WTC11 (cell line): ENCODE results near the gene ZNF526. TPM values are rescaled to one million over a fixed set of nuclear protein-coding genes. Genes with fewer than 3 reads are reported as not detected.

Experiments
- ATF1 ChIP-seq: sonication (generic); formaldehyde crosslinking; IDR thresholded peaks from 2 replicates; pipeline ENCODE4 v1.8.1; 2023; ENCODE audit warnings: mild to moderate bottlenecking, moderate library complexity, missing genetic modification reagents
- CBFB ChIP-seq: sonication (generic); formaldehyde crosslinking; IDR thresholded peaks from 2 replicates; pipeline ENCODE4 v1.8.1; 2022; ENCODE audit warnings: mild to moderate bottlenecking, low read depth, missing genetic modification reagents
- CREB1 ChIP-seq: sonication (generic); formaldehyde crosslinking; IDR thresholded peaks from 2 replicates; pipeline ENCODE4 v1.8.0; 2023; ENCODE audit warnings: mild to moderate bottlenecking, missing genetic modification reagents
- CREM ChIP-seq: sonication (generic); formaldehyde crosslinking; IDR thresholded peaks from 2 replicates; pipeline ENCODE4 v1.8.1; 2022; ENCODE audit warnings: mild to moderate bottlenecking, missing genetic modification reagents, moderate library complexity
- ELF4 ChIP-seq: sonication (generic); formaldehyde crosslinking; IDR thresholded peaks from 2 replicates; pipeline ENCODE4 v1.8.1; 2022; ENCODE audit warnings: low read depth, mild to moderate bottlenecking, moderate library complexity, missing genetic modification reagents
- ETV6 ChIP-seq: sonication (generic); formaldehyde crosslinking; IDR thresholded peaks from 2 replicates; pipeline ENCODE4 v1.8.1; 2022; ENCODE audit warnings: mild to moderate bottlenecking, missing genetic modification reagents
- FOXK1 ChIP-seq: sonication (generic); formaldehyde crosslinking; IDR thresholded peaks from 2 replicates; pipeline ENCODE4 v1.8.0; 2022; ENCODE audit warnings: mild to moderate bottlenecking, moderate library complexity, missing genetic modification reagents
- IRF2 ChIP-seq: sonication (generic); formaldehyde crosslinking; IDR thresholded peaks from 2 replicates; pipeline ENCODE4 v1.8.0; 2022; ENCODE audit warnings: low read depth, missing genetic modification reagents, borderline replicate concordance
- JUN ChIP-seq: sonication (generic); formaldehyde crosslinking; IDR thresholded peaks from 2 replicates; pipeline ENCODE4 v1.8.0; 2023; ENCODE audit warnings: mild to moderate bottlenecking, missing genetic modification reagents
- MYBL2 ChIP-seq: sonication (generic); formaldehyde crosslinking; IDR thresholded peaks from 2 replicates; pipeline ENCODE4 v1.8.1; 2023; ENCODE audit warnings: mild to moderate bottlenecking, moderate library complexity, missing genetic modification reagents
- NFATC4 ChIP-seq: fragments of 250-450 bp; sonication (Bioruptor Pico); IDR thresholded peaks from 2 replicates; pipeline ENCODE4 v1.9.0; 2021; ENCODE audit warnings: mild to moderate bottlenecking
- NR1H2 ChIP-seq: sonication (generic); formaldehyde crosslinking; IDR thresholded peaks from 2 replicates; pipeline ENCODE4 v1.9.0; 2021; ENCODE audit warnings: mild to moderate bottlenecking, moderate library complexity, missing genetic modification reagents
- NR3C1 ChIP-seq: sonication (generic); formaldehyde crosslinking; conservative IDR thresholded peaks from 2 replicates; pipeline ENCODE4 v1.8.1; 2023; ENCODE audit warnings: low read depth, mild to moderate bottlenecking, missing genetic modification reagents
- OVOL2 ChIP-seq: fragments of 250-450 bp; sonication (Bioruptor Pico); IDR thresholded peaks from 2 replicates; pipeline ENCODE4 v1.9.0; 2021; ENCODE audit warnings: mild to moderate bottlenecking, borderline replicate concordance
- PRRX2 ChIP-seq: fragments of 250-450 bp; sonication (Bioruptor Pico); IDR thresholded peaks from 2 replicates; pipeline ENCODE4 v1.8.0; 2021; ENCODE audit warnings: mild to moderate bottlenecking
- RELA ChIP-seq: sonication (generic); formaldehyde crosslinking; IDR thresholded peaks from 2 replicates; pipeline ENCODE4 v1.8.1; 2022; ENCODE audit warnings: missing genetic modification reagents, mild to moderate bottlenecking, borderline replicate concordance
- RORB ChIP-seq: fragments of 250-450 bp; sonication (Bioruptor Pico); IDR thresholded peaks from 2 replicates; pipeline ENCODE4 v1.9.0; 2021; ENCODE audit warnings: mild to moderate bottlenecking
- SMAD4 ChIP-seq: sonication (generic); formaldehyde crosslinking; IDR thresholded peaks from 2 replicates; pipeline ENCODE4 v1.8.0; 2022; ENCODE audit warnings: mild to moderate bottlenecking, missing genetic modification reagents
- SOX15 ChIP-seq: fragments of 250-450 bp; sonication (Bioruptor Pico); IDR thresholded peaks from 2 replicates; pipeline ENCODE4 v1.9.0; 2021; ENCODE audit warnings: mild to moderate bottlenecking
- SP1 ChIP-seq: sonication (generic); formaldehyde crosslinking; conservative IDR thresholded peaks from 2 replicates; pipeline ENCODE4 v1.8.1; 2022; ENCODE audit warnings: missing genetic modification reagents
- ZBTB21 ChIP-seq: sonication (generic); formaldehyde crosslinking; IDR thresholded peaks from 2 replicates; pipeline ENCODE4 v1.8.1; 2023; ENCODE audit warnings: mild to moderate bottlenecking, missing genetic modification reagents, borderline replicate concordance
- ZNF121 ChIP-seq: sonication (generic); formaldehyde crosslinking; IDR thresholded peaks from 2 replicates; pipeline ENCODE4 v1.8.0; 2023; ENCODE audit warnings: missing genetic modification reagents
- ZNF232 ChIP-seq: sonication (generic); formaldehyde crosslinking; IDR thresholded peaks from 2 replicates; pipeline ENCODE4 v1.8.0; 2022; ENCODE audit warnings: mild to moderate bottlenecking, missing genetic modification reagents
- ZNF416 ChIP-seq: fragments of 250-450 bp; sonication (Bioruptor Pico); IDR thresholded peaks from 2 replicates; pipeline ENCODE4 v1.9.0; 2021; ENCODE audit warnings: mild to moderate bottlenecking, inconsistent platforms
- total RNA-seq: library from RNA; stranded (reverse); gene quantifications from 3 replicates; pipeline ENCODE4 v1.2.3, GENCODE V29; 2021
- TF ChIP-seq, protein P1 (sequence below): fragments of 250-450 bp; sonication (Bioruptor Pico); IDR thresholded peaks from 2 replicates; pipeline ENCODE4 v1.9.0; 2021; ENCODE audit warnings: moderate library complexity, mild to moderate bottlenecking, inconsistent platforms, borderline replicate concordance
- TF ChIP-seq, protein P2 (sequence below): fragments of 250-450 bp; sonication (Bioruptor Pico); IDR thresholded peaks from 2 replicates; pipeline ENCODE4 v1.8.0; 2021; ENCODE audit warnings: mild to moderate bottlenecking
- TF ChIP-seq, protein P3 (sequence below): sonication (generic); formaldehyde crosslinking; IDR thresholded peaks from 2 replicates; pipeline ENCODE4 v1.8.0; 2022; ENCODE audit warnings: mild to moderate bottlenecking, missing genetic modification reagents
- TF ChIP-seq, protein P4 (sequence below): sonication (generic); formaldehyde crosslinking; IDR thresholded peaks from 2 replicates; pipeline ENCODE4 v1.8.0; 2022; ENCODE audit warnings: mild to moderate bottlenecking, missing genetic modification reagents
- TF ChIP-seq, protein P5 (sequence below): sonication (generic); formaldehyde crosslinking; IDR thresholded peaks from 2 replicates; pipeline ENCODE4 v1.8.0; 2022; ENCODE audit warnings: missing genetic modification reagents
- TF ChIP-seq, protein P6 (sequence below): sonication (generic); formaldehyde crosslinking; IDR thresholded peaks from 2 replicates; pipeline ENCODE4 v1.8.1; 2022; ENCODE audit warnings: mild to moderate bottlenecking, missing genetic modification reagents, moderate library complexity, borderline replicate concordance
- TF ChIP-seq, protein P7 (sequence below): sonication (generic); formaldehyde crosslinking; IDR thresholded peaks from 2 replicates; pipeline ENCODE4 v1.8.0; 2022; ENCODE audit warnings: mild to moderate bottlenecking, missing genetic modification reagents

ZNF526 gene
- total RNA-seq, 1 experiment from 2014 or later: 18.3 TPM

DNA sequence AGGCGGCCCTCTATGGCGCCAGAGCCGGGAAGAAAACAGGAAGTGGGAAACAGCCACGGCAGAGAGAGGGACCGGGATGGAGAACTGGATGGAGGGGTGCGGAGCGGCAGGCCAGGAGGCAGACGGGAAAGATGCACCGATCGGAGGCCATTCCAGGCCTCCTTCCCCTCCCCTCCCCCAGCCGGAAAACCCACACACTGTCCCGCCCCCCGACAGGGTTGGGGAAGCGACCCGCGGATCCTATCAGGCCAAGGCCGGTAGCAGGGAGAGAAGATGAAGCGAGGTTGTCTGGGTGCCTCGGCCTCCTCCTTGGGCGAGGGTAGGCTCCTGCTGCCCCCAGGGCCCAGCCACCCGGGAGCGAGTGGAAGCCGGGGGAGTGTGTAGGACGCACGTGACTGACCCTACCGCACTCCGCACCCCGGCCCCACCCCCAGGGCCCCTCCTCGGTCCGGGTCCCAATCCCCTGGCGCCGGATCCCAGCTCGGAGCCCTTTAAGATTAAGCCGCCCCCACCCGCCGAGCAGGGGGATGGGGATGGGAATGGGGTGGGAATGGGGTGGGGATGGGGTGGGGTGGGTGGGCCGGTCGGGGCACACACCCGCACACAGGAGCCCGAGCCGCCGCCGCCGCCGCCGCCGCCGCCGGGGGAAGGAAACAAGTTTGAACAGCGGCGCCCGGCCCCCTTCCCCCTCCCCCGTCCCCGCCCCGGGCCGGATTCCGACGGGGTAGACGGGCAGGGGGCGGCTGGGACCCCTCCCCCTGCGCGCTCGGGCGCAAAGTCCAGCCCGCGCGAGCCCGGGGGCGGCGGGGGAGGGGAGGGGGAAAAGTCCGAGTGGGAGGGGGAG lies 33.4 kb downstream of the ZNF526 start (continued):
- TF ChIP-seq, protein P1, sequence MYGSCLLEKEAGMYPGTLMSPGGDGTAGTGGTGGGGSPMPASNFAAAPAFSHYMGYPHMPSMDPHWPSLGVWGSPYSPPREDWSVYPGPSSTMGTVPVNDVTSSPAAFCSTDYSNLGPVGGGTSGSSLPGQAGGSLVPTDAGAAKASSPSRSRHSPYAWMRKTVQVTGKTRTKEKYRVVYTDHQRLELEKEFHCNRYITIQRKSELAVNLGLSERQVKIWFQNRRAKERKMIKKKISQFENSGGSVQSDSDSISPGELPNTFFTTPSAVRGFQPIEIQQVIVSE (CRISPR knock-in tag): no peak
- TF ChIP-seq, protein P2, sequence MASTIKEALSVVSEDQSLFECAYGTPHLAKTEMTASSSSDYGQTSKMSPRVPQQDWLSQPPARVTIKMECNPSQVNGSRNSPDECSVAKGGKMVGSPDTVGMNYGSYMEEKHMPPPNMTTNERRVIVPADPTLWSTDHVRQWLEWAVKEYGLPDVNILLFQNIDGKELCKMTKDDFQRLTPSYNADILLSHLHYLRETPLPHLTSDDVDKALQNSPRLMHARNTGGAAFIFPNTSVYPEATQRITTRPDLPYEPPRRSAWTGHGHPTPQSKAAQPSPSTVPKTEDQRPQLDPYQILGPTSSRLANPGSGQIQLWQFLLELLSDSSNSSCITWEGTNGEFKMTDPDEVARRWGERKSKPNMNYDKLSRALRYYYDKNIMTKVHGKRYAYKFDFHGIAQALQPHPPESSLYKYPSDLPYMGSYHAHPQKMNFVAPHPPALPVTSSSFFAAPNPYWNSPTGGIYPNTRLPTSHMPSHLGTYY (CRISPR knock-in tag): no peak
- TF ChIP-seq ATF1 (no peak), CREM (no peak), RELA (CRISPR knock-in tag) (no peak), PRRX2 (no peak), CBFB (no peak), ETV6 (CRISPR knock-in tag) (0 out of 2 replicates have a peak, but pooled peaks have one; percentile 26), SOX15 (no peak), OVOL2 (CRISPR knock-in tag) (no peak), MYBL2 (CRISPR knock-in tag) (no peak), JUN (CRISPR knock-in tag) (no peak), IRF2 (CRISPR knock-in tag) (no peak), ZNF232 (CRISPR knock-in tag) (no peak), CREB1 (no peak), ZNF416 (no peak), NR3C1 (CRISPR knock-in tag) (no peak), ZNF121 (no peak), RORB (CRISPR knock-in tag) (no peak), SMAD4 (CRISPR knock-in tag) (no peak), ZBTB21 (no peak), SP1 (CRISPR knock-in tag) (no peak), FOXK1 (CRISPR knock-in tag) (peak; percentile 45; the same call in 1 of the 2 replicates), ELF4 (CRISPR knock-in tag) (no peak), NR1H2 (CRISPR knock-in tag) (no peak), NFATC4 (CRISPR knock-in tag) (no peak)
- TF ChIP-seq, protein P3, sequence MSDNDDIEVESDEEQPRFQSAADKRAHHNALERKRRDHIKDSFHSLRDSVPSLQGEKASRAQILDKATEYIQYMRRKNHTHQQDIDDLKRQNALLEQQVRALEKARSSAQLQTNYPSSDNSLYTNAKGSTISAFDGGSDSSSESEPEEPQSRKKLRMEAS (CRISPR knock-in tag): 0 out of 2 replicates have a peak, but pooled peaks have one; percentile 1
- TF ChIP-seq, protein P4, sequence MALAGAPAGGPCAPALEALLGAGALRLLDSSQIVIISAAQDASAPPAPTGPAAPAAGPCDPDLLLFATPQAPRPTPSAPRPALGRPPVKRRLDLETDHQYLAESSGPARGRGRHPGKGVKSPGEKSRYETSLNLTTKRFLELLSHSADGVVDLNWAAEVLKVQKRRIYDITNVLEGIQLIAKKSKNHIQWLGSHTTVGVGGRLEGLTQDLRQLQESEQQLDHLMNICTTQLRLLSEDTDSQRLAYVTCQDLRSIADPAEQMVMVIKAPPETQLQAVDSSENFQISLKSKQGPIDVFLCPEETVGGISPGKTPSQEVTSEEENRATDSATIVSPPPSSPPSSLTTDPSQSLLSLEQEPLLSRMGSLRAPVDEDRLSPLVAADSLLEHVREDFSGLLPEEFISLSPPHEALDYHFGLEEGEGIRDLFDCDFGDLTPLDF: no peak
- TF ChIP-seq, protein P5, sequence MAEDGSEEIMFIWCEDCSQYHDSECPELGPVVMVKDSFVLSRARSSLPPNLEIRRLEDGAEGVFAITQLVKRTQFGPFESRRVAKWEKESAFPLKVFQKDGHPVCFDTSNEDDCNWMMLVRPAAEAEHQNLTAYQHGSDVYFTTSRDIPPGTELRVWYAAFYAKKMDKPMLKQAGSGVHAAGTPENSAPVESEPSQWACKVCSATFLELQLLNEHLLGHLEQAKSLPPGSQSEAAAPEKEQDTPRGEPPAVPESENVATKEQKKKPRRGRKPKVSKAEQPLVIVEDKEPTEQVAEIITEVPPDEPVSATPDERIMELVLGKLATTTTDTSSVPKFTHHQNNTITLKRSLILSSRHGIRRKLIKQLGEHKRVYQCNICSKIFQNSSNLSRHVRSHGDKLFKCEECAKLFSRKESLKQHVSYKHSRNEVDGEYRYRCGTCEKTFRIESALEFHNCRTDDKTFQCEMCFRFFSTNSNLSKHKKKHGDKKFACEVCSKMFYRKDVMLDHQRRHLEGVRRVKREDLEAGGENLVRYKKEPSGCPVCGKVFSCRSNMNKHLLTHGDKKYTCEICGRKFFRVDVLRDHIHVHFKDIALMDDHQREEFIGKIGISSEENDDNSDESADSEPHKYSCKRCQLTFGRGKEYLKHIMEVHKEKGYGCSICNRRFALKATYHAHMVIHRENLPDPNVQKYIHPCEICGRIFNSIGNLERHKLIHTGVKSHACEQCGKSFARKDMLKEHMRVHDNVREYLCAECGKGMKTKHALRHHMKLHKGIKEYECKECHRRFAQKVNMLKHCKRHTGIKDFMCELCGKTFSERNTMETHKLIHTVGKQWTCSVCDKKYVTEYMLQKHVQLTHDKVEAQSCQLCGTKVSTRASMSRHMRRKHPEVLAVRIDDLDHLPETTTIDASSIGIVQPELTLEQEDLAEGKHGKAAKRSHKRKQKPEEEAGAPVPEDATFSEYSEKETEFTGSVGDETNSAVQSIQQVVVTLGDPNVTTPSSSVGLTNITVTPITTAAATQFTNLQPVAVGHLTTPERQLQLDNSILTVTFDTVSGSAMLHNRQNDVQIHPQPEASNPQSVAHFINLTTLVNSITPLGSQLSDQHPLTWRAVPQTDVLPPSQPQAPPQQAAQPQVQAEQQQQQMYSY (CRISPR knock-in tag): no peak
- TF ChIP-seq, protein P6, sequence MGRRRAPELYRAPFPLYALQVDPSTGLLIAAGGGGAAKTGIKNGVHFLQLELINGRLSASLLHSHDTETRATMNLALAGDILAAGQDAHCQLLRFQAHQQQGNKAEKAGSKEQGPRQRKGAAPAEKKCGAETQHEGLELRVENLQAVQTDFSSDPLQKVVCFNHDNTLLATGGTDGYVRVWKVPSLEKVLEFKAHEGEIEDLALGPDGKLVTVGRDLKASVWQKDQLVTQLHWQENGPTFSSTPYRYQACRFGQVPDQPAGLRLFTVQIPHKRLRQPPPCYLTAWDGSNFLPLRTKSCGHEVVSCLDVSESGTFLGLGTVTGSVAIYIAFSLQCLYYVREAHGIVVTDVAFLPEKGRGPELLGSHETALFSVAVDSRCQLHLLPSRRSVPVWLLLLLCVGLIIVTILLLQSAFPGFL (CRISPR knock-in tag): no peak
- TF ChIP-seq, protein P7, sequence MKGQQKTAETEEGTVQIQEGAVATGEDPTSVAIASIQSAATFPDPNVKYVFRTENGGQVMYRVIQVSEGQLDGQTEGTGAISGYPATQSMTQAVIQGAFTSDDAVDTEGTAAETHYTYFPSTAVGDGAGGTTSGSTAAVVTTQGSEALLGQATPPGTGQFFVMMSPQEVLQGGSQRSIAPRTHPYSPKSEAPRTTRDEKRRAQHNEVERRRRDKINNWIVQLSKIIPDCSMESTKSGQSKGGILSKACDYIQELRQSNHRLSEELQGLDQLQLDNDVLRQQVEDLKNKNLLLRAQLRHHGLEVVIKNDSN (CRISPR knock-in tag): peak; percentile 58; the same call in 1 of the 2 replicates
